Omental fat pad (tissue), 4 donors: ENCODE results near the gene SLC7A6OS. TPM values are rescaled to one million over a fixed set of nuclear protein-coding genes. Genes with fewer than 3 reads are reported as not detected.

Source experiments
- ATAC-seq: fragments of 150-250 bp; one replicate; pipeline ENCODE4 v1.9.1; 2016; ENCODE audit warnings: mild to moderate bottlenecking, moderate library complexity; ENCODE audit not compliant: low FRiP score
- DNase-seq: peaks from one replicate; pipeline ENCODE4 v3.0.0-alpha.2; 2019; ENCODE audit warnings: low spot score
- total RNA-seq, 4 donors: library from RNA; depleted of rRNA; stranded (reverse); fragments of >200 nt; gene quantifications; one replicate each; pipeline ENCODE4 v1.1.0, GENCODE V29; 2016
- TF ChIP-seq, protein P1 (sequence below), 3 donors: fragments of 450-650 bp; IDR thresholded peaks; one replicate each; pipeline ENCODE4 v1.5.1; 2016 to 2017; ENCODE audit warnings: antibody characterized with exemption in 3 of 3, mild to moderate bottlenecking in 3 of 3, moderate library complexity in 2 of 3

The SLC7A6OS gene
- total RNA-seq, 4 donors from 2014 or later: 7.2 to 19.7 (median 14.7) TPM

DNA sequence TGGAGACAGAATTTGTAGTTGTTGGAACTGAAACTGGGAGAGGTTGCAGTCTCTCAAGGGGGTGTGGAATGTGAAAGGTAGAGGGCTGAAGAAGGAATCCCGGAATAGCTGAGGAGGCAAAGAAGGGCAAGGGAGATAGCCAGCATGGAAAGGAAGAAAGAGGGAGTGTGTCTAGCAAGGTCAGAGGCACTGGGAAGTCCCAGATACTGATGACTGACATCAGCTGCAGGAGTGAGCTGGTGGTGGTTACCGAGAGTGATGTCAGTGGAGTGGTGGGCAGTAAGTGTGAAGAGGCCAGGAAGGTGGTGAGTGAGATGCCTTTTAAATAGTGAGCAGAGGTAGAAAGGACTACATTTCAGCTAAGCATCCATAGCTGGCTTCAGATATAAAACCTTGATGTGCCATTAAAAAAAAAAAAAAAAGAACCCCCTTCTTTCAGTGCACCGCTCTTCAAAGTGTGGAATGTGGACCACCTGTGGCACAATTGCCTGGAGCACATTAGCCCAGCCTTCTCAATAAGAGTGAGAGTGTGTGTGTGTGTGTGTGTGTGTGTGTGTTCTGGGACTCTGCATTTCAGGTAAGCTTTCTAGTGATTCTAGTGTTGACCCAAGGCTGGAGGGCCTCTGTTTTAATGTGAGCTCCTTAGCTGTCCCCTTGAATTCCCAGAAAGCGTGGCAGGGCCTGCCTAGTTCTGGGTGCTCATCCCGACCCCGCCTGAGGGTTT, 8.6 kb upstream of the SLC7A6OS start:
- ATAC-seq: no peak
- TF ChIP-seq, protein P1, sequence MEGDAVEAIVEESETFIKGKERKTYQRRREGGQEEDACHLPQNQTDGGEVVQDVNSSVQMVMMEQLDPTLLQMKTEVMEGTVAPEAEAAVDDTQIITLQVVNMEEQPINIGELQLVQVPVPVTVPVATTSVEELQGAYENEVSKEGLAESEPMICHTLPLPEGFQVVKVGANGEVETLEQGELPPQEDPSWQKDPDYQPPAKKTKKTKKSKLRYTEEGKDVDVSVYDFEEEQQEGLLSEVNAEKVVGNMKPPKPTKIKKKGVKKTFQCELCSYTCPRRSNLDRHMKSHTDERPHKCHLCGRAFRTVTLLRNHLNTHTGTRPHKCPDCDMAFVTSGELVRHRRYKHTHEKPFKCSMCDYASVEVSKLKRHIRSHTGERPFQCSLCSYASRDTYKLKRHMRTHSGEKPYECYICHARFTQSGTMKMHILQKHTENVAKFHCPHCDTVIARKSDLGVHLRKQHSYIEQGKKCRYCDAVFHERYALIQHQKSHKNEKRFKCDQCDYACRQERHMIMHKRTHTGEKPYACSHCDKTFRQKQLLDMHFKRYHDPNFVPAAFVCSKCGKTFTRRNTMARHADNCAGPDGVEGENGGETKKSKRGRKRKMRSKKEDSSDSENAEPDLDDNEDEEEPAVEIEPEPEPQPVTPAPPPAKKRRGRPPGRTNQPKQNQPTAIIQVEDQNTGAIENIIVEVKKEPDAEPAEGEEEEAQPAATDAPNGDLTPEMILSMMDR (IDR thresholded peaks at IDR 0.05): no peak
- no peak for DNase-seq

DNA sequence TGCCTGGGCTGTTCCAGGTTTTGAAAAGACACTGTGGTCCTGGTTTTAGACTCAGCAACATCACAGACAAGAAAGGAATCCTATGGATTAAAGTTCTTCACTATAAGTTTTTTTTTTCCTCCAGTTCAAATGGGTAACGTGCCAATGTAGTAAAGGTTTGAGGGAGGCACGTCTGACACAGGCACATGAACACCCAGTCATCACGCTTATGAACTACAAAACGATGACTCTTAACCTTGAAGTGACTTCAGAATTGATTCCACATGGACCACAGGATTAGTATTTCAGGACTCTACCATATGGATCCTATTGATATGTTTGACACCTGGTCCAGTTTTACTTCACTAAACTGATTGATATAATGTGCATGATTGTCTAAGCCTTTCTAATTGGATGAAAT, 2.4 kb upstream of the SLC7A6OS start:
- ATAC-seq (no peak), DNase-seq (no peak)
- TF ChIP-seq, protein P1 (IDR thresholded peaks at IDR 0.05): no peak

DNA sequence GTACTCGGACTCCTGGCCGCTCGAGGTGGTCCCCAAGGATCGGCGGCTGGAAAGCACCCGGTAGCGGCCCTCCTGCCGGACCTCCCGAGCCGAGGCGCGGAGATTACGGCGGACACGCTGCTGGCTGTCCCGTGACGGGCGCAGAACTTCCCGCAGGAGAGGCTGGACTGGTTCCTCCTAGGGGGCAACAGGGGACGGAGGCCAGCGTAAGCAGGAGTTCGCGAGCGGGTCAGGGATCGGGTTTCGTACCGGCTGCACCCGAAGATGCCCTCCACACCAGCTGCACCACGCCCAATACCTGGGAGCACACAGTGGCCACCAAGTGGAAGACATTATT, 341 bp downstream of the SLC7A6OS start:
- ATAC-seq (peak; percentile 47), DNase-seq (no peak)
- TF ChIP-seq, protein P1 (IDR thresholded peaks at IDR 0.05): no peak

DNA sequence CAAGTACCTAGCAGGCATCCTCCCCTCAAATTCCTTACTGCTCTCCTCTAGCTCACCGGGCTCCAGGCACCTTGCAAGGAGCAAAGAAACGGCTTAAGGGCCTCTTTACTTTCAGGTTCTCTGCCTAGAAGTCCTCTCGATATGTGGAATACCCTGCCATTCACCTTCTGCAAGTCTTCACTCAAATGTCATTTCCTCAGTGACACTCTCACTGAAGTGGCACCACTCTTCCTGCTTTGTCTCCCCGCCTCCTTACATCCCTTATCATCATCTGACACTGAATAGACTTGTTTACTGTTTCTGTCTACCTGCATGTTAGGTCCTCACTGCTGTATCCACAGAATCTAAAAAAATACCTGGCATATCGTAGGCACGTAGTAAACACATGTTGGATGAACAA, 947 bp downstream of the SLC7A6OS start:
- DNase-seq (no peak), ATAC-seq (no peak)
- TF ChIP-seq, protein P1 (IDR thresholded peaks at IDR 0.05): no peak

DNA sequence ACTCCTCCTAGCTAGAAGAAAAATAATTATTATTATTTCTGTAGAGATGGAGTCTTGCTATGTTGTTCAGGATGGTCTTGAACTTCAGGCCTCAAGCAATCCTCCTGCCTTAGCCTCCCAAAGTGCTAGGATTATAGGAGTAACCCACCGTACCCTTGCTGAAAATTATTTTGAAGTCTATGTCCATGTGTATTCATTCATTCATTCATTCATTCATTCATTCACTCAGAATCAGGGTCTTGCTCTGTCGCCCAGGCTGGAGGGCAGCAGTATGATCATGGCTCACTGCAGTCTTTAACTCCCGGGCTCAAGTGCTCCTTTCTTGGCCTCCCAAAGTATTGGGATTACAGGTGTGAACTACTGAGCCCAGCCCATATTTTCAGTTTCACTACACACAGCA, 4.1 kb downstream of the SLC7A6OS start:
- ATAC-seq (no peak), DNase-seq (no peak)
- TF ChIP-seq, protein P1 (IDR thresholded peaks at IDR 0.05): no peak

DNA sequence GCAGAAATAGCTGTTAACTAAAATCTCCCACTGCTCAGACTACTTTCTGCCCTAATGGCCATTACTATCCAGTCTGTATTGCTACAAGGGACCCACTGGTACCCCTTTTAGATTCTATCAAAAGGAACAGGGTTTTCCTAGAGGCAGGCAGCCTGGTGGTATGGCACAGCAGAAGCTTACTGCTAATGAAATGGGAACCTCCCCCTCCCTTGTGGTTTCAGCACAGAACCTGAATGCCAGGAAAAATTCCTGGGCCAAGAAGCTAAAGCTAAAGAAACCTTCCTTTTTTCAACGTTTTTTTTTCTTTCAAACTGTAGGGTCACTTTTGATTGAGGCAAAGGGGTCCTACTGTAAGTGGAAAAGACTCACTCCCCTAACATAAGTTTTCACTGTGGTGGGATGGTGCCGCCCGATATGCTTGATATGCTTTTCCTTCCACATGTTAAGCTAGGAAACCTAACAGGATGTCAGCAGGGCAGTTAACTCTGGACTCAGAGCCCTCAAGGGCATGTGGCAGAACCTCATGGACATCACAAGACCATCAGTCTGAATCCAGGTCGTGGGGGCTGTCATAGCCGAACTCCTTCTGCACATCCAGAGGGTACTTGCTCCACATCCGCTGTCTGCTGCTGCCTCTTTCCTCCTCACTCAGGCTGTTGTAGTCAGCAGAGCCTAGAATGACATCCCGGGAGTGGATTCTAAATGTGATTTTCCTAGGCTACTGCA, 9.8 kb downstream of the SLC7A6OS start:
- TF ChIP-seq, protein P1 (IDR thresholded peaks at IDR 0.05): no peak
- ATAC-seq (no peak), DNase-seq (no peak)
